GM23338 (cell line): ENCODE data around the gene SLC39A5. TPM values are rescaled to one million over a fixed set of nuclear protein-coding genes. Genes with fewer than 3 reads are reported as not detected.

Source experiments
- ATAC-seq: fragments of 200-7000 bp; cut with Tn5 transposase; 3 replicates; pipeline ENCODE4 v1.9.1; 2020
- DNase-seq: peaks from one replicate; pipeline ENCODE4 v3.0.0-alpha.2; 2015; ENCODE audit warnings: low spot score
- H2AFZ ChIP-seq: fragments of 200-600 bp; sonication (generic); 2 replicates; pipeline ENCODE4 v1.8.0; 2016; ENCODE audit warnings: antibody characterized with exemption, mild to moderate bottlenecking, moderate library complexity
- H3F3A ChIP-seq: fragments of 200-600 bp; sonication (generic); replicated peaks from 2 replicates; pipeline ENCODE4 v1.8.0; 2017; ENCODE audit warnings: antibody characterized with exemption, mixed run types, low read depth
- H3K27ac ChIP-seq: fragments of 200-600 bp; sonication (generic); 2 replicates; pipeline ENCODE4 v1.6.1; 2016; ENCODE audit warnings: low read depth
- H3K27me3 ChIP-seq: fragments of 200-600 bp; sonication (generic); 2 replicates; pipeline ENCODE4 v1.8.0; 2016; ENCODE audit warnings: mild to moderate bottlenecking, mixed run types, moderate library complexity; ENCODE audit not compliant: insufficient read depth
- H3K36me3 ChIP-seq: fragments of 200-600 bp; sonication (generic); 2 replicates; pipeline ENCODE4 v1.8.0; 2016; ENCODE audit warnings: mild to moderate bottlenecking; ENCODE audit not compliant: insufficient read depth
- H3K4me1 ChIP-seq: fragments of 200-600 bp; sonication (generic); 2 replicates; pipeline ENCODE4 v1.8.0; 2016; ENCODE audit warnings: mild to moderate bottlenecking, moderate library complexity; ENCODE audit not compliant: insufficient read depth
- H3K4me2 ChIP-seq: fragments of 200-600 bp; sonication (generic); 2 replicates; pipeline ENCODE4 v1.7.1; 2017; ENCODE audit warnings: mixed run types
- H3K4me3 ChIP-seq: fragments of 200-600 bp; sonication (generic); 2 replicates; pipeline ENCODE4 v1.6.1; 2016; ENCODE audit warnings: mixed run types
- H3K79me2 ChIP-seq: fragments of 200-600 bp; sonication (generic); replicated peaks from 2 replicates; pipeline ENCODE4 v1.8.0; 2017; ENCODE audit warnings: mild to moderate bottlenecking; ENCODE audit not compliant: insufficient read depth
- H3K9me2 ChIP-seq: fragments of 200-600 bp; sonication (generic); 2 replicates; pipeline ENCODE4 v1.8.0; 2017; ENCODE audit not compliant: insufficient read depth
- H4K20me1 ChIP-seq: fragments of 200-600 bp; sonication (generic); replicated peaks from 2 replicates; pipeline ENCODE4 v1.8.0; 2017; ENCODE audit warnings: mild to moderate bottlenecking; ENCODE audit not compliant: insufficient read depth
- H3K27ac Mint-ChIP-seq: 2 replicates; pipeline ENCODE4 v1.8.0; 2020; ENCODE audit warnings: inconsistent platforms, mild to moderate bottlenecking, moderate library complexity, mixed read lengths
- H3K27me3 Mint-ChIP-seq: 3 replicates; pipeline ENCODE4 v1.8.0; 2022; ENCODE audit warnings: low read depth, mild to moderate bottlenecking, moderate library complexity, mixed read lengths, inconsistent platforms; ENCODE audit not compliant: insufficient read depth, poor library complexity
- H3K36me3 Mint-ChIP-seq: 3 replicates; pipeline ENCODE4 v1.8.0; 2021; ENCODE audit warnings: low read depth, mild to moderate bottlenecking, inconsistent platforms, moderate library complexity, mixed read lengths
- H3K4me1 Mint-ChIP-seq: 3 replicates; pipeline ENCODE4 v1.8.0; 2020; ENCODE audit warnings: mild to moderate bottlenecking, inconsistent platforms, mixed read lengths
- H3K4me3 Mint-ChIP-seq: 3 replicates; pipeline ENCODE4 v1.8.0; 2021; ENCODE audit warnings: moderate library complexity, mild to moderate bottlenecking, inconsistent platforms, mixed read lengths
- H3K9me3 Mint-ChIP-seq: 3 replicates; pipeline ENCODE4 v1.8.0; 2020; ENCODE audit warnings: moderate library complexity, mild to moderate bottlenecking, inconsistent platforms, mixed read lengths
- CREB1 ChIP-seq: fragments of 250-450 bp; sonication (Bioruptor Pico); IDR thresholded peaks from 2 replicates; pipeline ENCODE4 v1.5.0; 2020; ENCODE audit warnings: low read depth, mild to moderate bottlenecking, moderate library complexity
- EZH2 ChIP-seq: fragments of 200-600 bp; sonication (generic); IDR thresholded peaks from one replicate; pipeline ENCODE4 v1.8.0; 2017; ENCODE audit warnings: antibody characterized with exemption, mild to moderate bottlenecking, low read depth; ENCODE audit not compliant: unreplicated experiment
- EZH2phosphoT487 ChIP-seq: fragments of 200-600 bp; sonication (generic); IDR thresholded peaks from one replicate; pipeline ENCODE4 v1.8.1; 2018; ENCODE audit warnings: antibody characterized with exemption; ENCODE audit not compliant: unreplicated experiment
- JUNB ChIP-seq: IDR thresholded peaks from one replicate; pipeline ENCODE4 v1.6.1; 2016; ENCODE audit warnings: antibody characterized with exemption; ENCODE audit not compliant: unreplicated experiment
- NANOG ChIP-seq: IDR thresholded peaks from 2 replicates; pipeline ENCODE4 v1.6.1; 2016; ENCODE audit warnings: antibody characterized with exemption, borderline replicate concordance
- POLR2AphosphoS5 ChIP-seq: IDR thresholded peaks from 2 replicates; pipeline ENCODE4 v1.6.1; 2016; ENCODE audit warnings: antibody characterized with exemption, low read depth
- STAT1 ChIP-seq: IDR thresholded peaks from one replicate; pipeline ENCODE4 v1.6.1; 2016; ENCODE audit warnings: antibody characterized with exemption; ENCODE audit not compliant: unreplicated experiment
- ZNF114 ChIP-seq: fragments of 250-450 bp; sonication (Bioruptor Pico); IDR thresholded peaks from 2 replicates; pipeline ENCODE4 v1.5.0; 2020; ENCODE audit warnings: mild to moderate bottlenecking, moderate library complexity
- ZNF331 ChIP-seq: fragments of 250-450 bp; sonication (Bioruptor Pico); IDR thresholded peaks from 2 replicates; pipeline ENCODE4 v1.5.0; 2020; ENCODE audit warnings: low read depth, mild to moderate bottlenecking, moderate library complexity
- polyA plus RNA-seq: library from polyadenylated mRNA; unstranded; fragments of >200 nt; fragmentation: Nextera tagmentation; extraction: Ambion mirVana; gene quantifications from 2 replicates; pipeline ENCODE4 v1.2.1, GENCODE V29; 2016
- total RNA-seq: library from RNA; depleted of rRNA; stranded (reverse); fragments of >200 nt; shearing (Covaris generic); gene quantifications from 2 replicates; pipeline ENCODE4 v1.2.3, GENCODE V29; 2014
- TF ChIP-seq, protein P1 (sequence below): fragments of 250-450 bp; sonication (Bioruptor Pico); IDR thresholded peaks from 2 replicates; pipeline ENCODE4 v1.5.0; 2020; ENCODE audit warnings: mild to moderate bottlenecking, moderate library complexity
- TF ChIP-seq, protein P2 (sequence below): IDR thresholded peaks from 2 replicates; pipeline ENCODE4 v1.6.1; 2016; ENCODE audit warnings: antibody characterized with exemption
- TF ChIP-seq, protein P3 (sequence below), 2 experiments: fragments of 200-600 bp in 1 of 2; sonication (generic) in 1 of 2; conservative IDR thresholded peaks; 2 replicates each; pipeline versions ENCODE4 v1.5.1 to v1.6.1; 2016 to 2017; ENCODE audit warnings: antibody characterized with exemption in 2 of 2, low read depth in 2 of 2, mild to moderate bottlenecking in 2 of 2, moderate library complexity in 1 of 2
- TF ChIP-seq, protein P4 (sequence below): IDR thresholded peaks from one replicate; pipeline ENCODE4 v1.6.1; 2018; ENCODE audit warnings: antibody characterized with exemption; ENCODE audit not compliant: unreplicated experiment

The SLC39A5 gene
- total and polyA plus RNA-seq, 2 experiments from 2014 or later = 0.29 to 0.59 TPM

DNA sequence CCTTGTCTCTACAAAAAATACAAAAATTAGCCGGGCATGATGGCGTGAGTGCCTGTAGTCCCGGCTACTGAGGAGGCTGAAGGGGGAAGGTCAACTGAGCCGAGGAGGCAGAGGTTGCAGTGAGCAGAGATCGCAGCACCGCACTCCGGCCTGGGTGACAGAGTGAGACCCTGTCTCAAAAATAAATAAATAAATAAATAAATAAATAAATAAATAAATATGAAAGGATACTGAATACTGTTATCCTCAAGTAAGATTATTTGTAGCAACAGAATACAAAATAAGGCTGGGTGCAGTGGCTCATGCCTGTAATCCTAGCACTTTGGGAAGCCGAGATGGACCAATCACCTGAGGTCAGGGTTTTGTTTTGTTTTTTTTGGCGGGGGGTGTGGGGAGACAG is 10.0 kb upstream of the SLC39A5 start:
- Histone ChIP-seq H4K20me1 (peaks cover 11% of the 10 kb centered on the region), H3K27me3 (no peaks in the 10 kb centered on the region), H3F3A (peaks cover 20% of the 10 kb centered on the region; the same call in 1 of the 2 replicates), H3K27ac (peak overlapping the region; percentile 98; the same call in 1 of the 2 replicates), H3K79me2 (peaks cover 48% of the 10 kb centered on the region), H3K9me2 (no peaks in the 10 kb centered on the region), H2AFZ (no peak overlapping the region), H3K4me2 (0 out of 2 replicates have a peak overlapping the region, but pooled peaks have one; percentile 90), H3K4me1 (peaks cover 26% of the 10 kb centered on the region), H3K36me3 (peaks cover 11% of the 10 kb centered on the region), H3K4me3 (no peak overlapping the region)
- DNase-seq = no peak
- peaks cover 3% of the 10 kb centered on the region; the same call in 1 of the 3 replicates for H3K9me3 Mint-ChIP-seq
- H3K36me3 Mint-ChIP-seq = peaks cover 37% of the 10 kb centered on the region
- no peak overlapping the region for H3K27ac Mint-ChIP-seq
- no peak for ATAC-seq
- TF ChIP-seq, protein P1, sequence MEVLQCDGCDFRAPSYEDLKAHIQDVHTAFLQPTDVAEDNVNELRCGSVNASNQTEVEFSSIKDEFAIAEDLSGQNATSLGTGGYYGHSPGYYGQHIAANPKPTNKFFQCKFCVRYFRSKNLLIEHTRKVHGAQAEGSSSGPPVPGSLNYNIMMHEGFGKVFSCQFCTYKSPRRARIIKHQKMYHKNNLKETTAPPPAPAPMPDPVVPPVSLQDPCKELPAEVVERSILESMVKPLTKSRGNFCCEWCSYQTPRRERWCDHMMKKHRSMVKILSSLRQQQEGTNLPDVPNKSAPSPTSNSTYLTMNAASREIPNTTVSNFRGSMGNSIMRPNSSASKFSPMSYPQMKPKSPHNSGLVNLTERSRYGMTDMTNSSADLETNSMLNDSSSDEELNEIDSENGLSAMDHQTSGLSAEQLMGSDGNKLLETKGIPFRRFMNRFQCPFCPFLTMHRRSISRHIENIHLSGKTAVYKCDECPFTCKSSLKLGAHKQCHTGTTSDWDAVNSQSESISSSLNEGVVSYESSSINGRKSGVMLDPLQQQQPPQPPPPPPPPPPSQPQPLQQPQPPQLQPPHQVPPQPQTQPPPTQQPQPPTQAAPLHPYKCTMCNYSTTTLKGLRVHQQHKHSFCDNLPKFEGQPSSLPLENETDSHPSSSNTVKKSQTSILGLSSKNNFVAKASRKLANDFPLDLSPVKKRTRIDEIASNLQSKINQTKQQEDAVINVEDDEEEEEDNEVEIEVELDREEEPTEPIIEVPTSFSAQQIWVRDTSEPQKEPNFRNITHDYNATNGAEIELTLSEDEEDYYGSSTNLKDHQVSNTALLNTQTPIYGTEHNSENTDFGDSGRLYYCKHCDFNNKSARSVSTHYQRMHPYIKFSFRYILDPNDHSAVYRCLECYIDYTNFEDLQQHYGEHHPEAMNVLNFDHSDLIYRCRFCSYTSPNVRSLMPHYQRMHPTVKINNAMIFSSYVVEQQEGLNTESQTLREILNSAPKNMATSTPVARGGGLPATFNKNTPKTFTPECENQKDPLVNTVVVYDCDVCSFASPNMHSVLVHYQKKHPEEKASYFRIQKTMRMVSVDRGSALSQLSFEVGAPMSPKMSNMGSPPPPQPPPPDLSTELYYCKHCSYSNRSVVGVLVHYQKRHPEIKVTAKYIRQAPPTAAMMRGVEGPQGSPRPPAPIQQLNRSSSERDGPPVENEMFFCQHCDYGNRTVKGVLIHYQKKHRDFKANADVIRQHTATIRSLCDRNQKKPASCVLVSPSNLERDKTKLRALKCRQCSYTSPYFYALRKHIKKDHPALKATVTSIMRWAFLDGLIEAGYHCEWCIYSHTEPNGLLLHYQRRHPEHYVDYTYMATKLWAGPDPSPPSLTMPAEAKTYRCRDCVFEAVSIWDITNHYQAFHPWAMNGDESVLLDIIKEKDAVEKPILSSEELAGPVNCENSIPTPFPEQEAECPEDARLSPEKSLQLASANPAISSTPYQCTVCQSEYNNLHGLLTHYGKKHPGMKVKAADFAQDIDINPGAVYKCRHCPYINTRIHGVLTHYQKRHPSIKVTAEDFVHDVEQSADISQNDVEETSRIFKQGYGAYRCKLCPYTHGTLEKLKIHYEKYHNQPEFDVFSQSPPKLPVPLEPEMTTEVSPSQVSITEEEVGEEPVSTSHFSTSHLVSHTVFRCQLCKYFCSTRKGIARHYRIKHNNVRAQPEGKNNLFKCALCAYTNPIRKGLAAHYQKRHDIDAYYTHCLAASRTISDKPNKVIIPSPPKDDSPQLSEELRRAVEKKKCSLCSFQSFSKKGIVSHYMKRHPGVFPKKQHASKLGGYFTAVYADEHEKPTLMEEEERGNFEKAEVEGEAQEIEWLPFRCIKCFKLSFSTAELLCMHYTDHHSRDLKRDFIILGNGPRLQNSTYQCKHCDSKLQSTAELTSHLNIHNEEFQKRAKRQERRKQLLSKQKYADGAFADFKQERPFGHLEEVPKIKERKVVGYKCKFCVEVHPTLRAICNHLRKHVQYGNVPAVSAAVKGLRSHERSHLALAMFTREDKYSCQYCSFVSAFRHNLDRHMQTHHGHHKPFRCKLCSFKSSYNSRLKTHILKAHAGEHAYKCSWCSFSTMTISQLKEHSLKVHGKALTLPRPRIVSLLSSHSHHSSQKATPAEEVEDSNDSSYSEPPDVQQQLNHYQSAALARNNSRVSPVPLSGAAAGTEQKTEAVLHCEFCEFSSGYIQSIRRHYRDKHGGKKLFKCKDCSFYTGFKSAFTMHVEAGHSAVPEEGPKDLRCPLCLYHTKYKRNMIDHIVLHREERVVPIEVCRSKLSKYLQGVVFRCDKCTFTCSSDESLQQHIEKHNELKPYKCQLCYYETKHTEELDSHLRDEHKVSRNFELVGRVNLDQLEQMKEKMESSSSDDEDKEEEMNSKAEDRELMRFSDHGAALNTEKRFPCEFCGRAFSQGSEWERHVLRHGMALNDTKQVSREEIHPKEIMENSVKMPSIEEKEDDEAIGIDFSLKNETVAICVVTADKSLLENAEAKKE (CRISPR knock-in tag) = no peak
- no peak for TF ChIP-seq STAT1
- TF ChIP-seq NANOG = no peak
- TF ChIP-seq JUNB = no peak
- no peak for TF ChIP-seq ZNF331 (CRISPR knock-in tag)
- TF ChIP-seq, protein P2, sequence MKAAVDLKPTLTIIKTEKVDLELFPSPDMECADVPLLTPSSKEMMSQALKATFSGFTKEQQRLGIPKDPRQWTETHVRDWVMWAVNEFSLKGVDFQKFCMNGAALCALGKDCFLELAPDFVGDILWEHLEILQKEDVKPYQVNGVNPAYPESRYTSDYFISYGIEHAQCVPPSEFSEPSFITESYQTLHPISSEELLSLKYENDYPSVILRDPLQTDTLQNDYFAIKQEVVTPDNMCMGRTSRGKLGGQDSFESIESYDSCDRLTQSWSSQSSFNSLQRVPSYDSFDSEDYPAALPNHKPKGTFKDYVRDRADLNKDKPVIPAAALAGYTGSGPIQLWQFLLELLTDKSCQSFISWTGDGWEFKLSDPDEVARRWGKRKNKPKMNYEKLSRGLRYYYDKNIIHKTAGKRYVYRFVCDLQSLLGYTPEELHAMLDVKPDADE = no peak
- TF ChIP-seq, protein P3, sequence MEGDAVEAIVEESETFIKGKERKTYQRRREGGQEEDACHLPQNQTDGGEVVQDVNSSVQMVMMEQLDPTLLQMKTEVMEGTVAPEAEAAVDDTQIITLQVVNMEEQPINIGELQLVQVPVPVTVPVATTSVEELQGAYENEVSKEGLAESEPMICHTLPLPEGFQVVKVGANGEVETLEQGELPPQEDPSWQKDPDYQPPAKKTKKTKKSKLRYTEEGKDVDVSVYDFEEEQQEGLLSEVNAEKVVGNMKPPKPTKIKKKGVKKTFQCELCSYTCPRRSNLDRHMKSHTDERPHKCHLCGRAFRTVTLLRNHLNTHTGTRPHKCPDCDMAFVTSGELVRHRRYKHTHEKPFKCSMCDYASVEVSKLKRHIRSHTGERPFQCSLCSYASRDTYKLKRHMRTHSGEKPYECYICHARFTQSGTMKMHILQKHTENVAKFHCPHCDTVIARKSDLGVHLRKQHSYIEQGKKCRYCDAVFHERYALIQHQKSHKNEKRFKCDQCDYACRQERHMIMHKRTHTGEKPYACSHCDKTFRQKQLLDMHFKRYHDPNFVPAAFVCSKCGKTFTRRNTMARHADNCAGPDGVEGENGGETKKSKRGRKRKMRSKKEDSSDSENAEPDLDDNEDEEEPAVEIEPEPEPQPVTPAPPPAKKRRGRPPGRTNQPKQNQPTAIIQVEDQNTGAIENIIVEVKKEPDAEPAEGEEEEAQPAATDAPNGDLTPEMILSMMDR (conservative IDR thresholded peaks at IDR 0.05; ENCODE audit: low read depth in 2 of 2) = no peak
- TF ChIP-seq EZH2phosphoT487 = no peak
- no peak for TF ChIP-seq EZH2
- no peak for TF ChIP-seq CREB1 (CRISPR knock-in tag)
- TF ChIP-seq ZNF114 (CRISPR knock-in tag) = no peak
- TF ChIP-seq, protein P4, sequence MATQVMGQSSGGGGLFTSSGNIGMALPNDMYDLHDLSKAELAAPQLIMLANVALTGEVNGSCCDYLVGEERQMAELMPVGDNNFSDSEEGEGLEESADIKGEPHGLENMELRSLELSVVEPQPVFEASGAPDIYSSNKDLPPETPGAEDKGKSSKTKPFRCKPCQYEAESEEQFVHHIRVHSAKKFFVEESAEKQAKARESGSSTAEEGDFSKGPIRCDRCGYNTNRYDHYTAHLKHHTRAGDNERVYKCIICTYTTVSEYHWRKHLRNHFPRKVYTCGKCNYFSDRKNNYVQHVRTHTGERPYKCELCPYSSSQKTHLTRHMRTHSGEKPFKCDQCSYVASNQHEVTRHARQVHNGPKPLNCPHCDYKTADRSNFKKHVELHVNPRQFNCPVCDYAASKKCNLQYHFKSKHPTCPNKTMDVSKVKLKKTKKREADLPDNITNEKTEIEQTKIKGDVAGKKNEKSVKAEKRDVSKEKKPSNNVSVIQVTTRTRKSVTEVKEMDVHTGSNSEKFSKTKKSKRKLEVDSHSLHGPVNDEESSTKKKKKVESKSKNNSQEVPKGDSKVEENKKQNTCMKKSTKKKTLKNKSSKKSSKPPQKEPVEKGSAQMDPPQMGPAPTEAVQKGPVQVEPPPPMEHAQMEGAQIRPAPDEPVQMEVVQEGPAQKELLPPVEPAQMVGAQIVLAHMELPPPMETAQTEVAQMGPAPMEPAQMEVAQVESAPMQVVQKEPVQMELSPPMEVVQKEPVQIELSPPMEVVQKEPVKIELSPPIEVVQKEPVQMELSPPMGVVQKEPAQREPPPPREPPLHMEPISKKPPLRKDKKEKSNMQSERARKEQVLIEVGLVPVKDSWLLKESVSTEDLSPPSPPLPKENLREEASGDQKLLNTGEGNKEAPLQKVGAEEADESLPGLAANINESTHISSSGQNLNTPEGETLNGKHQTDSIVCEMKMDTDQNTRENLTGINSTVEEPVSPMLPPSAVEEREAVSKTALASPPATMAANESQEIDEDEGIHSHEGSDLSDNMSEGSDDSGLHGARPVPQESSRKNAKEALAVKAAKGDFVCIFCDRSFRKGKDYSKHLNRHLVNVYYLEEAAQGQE = no peak
- no peak for TF ChIP-seq POLR2AphosphoS5
- peak overlapping the region; percentile 58 for H3K4me3 Mint-ChIP-seq
- H3K4me1 Mint-ChIP-seq = peaks cover 26% of the 10 kb centered on the region
- H3K27me3 Mint-ChIP-seq = peaks cover 5% of the 10 kb centered on the region
